NCI-H345 treated with DMSO at 0.1 percent for 48 hours (cell line): ENCODE measurements around the gene TOX2.

Experiments
- DNase-seq: peaks from one replicate; lab custom pipeline; 2025; ENCODE audit not compliant: unreplicated experiment; lab: John Stamatoyannopoulos, UW

TOX2 gene

GRCh38 chr20:43955750-43956191 lies 41.1 kb downstream of the TOX2 start:
- no peak for DNase-seq

- DNase-seq, result no peak
Observed at GRCh38 chr20:43957392-43957791, 42.7 kb downstream of the TOX2 start.

GRCh38 chr20:43958626-43959025 lies 44.0 kb downstream of the TOX2 start:
- no peak for DNase-seq

GRCh38 chr20:43959079-43959919 lies 44.6 kb downstream of the TOX2 start:
- no peak for DNase-seq

GRCh38 chr20:43959920-43960227 lies 45.2 kb downstream of the TOX2 start:
- no peak for DNase-seq

GRCh38 chr20:43960231-43960630 lies 45.6 kb downstream of the TOX2 start:
- DNase-seq, result no peak

GRCh38 chr20:43961116-43961515 lies 46.5 kb downstream of the TOX2 start:
- no peak for DNase-seq

- DNase-seq, result no peak
Observed at GRCh38 chr20:43961541-43962471, 47.2 kb downstream of the TOX2 start.

GRCh38 chr20:43962530-43962929 lies 47.9 kb downstream of the TOX2 start:
- DNase-seq, result no peak

GRCh38 chr20:43963233-43963632 lies 48.6 kb downstream of the TOX2 start:
- no peak for DNase-seq

GRCh38 chr20:43963872-43964791 lies 49.5 kb downstream of the TOX2 start:
- no peak for DNase-seq

- no peak for DNase-seq
Observed at GRCh38 chr20:43968341-43969000, 53.8 kb downstream of the TOX2 start.

GRCh38 chr20:43969028-43969447 lies 54.4 kb downstream of the TOX2 start:
- DNase-seq, result no peak

- no peak for DNase-seq
Observed at GRCh38 chr20:43969501-43970182, 55.0 kb downstream of the TOX2 start.

GRCh38 chr20:43971267-43971666 lies 56.6 kb downstream of the TOX2 start:
- no peak for DNase-seq

GRCh38 chr20:43972051-43972450 lies 57.4 kb downstream of the TOX2 start:
- no peak for DNase-seq

- DNase-seq, result no peak
Observed at GRCh38 chr20:43972692-43973091, 58.0 kb downstream of the TOX2 start.

- no peak for DNase-seq
Observed at GRCh38 chr20:43973231-43973630, 58.6 kb downstream of the TOX2 start.

GRCh38 chr20:43973671-43974450 lies 59.2 kb downstream of the TOX2 start:
- no peak for DNase-seq
